ENCODE data around the gene NENF.
A peak's percentile ranks its signal among the peaks of the same experiment; 100 is the strongest.

NENF gene

DNA sequence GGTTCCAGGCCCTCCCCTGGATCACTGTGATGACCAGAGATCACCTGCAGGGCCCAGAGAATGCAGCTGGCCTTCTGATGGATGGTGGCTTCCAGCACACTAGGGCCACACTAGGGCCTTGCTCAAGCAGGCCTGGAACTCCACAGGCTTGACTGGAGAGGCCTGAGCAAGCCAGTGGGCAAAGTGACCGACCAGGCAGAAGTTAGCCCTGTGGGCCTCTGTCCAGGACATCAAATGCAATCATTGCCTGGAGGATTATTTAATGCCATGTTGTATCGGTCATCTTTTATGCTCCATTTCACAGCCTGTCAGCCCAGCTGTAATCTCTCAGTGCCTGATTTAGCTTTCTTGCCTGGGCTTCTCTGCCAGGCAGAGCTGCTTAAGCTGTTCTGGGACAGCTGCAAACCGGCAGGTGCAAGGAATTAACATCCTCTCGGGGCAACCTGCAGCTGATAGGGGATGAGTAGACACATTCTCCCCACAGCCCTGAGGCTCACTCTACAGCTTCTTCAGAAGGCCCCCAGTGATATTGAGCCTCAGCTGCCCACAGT is 17.7 kb downstream of the NENF start:
- TF ChIP-seq, protein P1, sequence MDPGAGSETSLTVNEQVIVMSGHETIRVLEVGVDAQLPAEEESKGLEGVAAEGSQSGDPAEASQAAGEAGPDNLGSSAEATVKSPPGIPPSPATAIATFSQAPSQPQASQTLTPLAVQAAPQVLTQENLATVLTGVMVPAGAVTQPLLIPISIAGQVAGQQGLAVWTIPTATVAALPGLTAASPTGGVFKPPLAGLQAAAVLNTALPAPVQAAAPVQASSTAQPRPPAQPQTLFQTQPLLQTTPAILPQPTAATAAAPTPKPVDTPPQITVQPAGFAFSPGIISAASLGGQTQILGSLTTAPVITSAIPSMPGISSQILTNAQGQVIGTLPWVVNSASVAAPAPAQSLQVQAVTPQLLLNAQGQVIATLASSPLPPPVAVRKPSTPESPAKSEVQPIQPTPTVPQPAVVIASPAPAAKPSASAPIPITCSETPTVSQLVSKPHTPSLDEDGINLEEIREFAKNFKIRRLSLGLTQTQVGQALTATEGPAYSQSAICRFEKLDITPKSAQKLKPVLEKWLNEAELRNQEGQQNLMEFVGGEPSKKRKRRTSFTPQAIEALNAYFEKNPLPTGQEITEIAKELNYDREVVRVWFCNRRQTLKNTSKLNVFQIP (CRISPR knock-in tag; IDR thresholded peaks at IDR 0.05; ENCODE audit: borderline replicate concordance, low read depth) = no peak
- TF ChIP-seq, protein P2, sequence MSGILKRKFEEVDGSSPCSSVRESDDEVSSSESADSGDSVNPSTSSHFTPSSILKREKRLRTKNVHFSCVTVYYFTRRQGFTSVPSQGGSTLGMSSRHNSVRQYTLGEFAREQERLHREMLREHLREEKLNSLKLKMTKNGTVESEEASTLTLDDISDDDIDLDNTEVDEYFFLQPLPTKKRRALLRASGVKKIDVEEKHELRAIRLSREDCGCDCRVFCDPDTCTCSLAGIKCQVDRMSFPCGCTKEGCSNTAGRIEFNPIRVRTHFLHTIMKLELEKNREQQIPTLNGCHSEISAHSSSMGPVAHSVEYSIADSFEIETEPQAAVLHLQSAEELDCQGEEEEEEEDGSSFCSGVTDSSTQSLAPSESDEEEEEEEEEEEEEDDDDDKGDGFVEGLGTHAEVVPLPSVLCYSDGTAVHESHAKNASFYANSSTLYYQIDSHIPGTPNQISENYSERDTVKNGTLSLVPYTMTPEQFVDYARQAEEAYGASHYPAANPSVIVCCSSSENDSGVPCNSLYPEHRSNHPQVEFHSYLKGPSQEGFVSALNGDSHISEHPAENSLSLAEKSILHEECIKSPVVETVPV (CRISPR knock-in tag; IDR thresholded peaks at IDR 0.05) = no peak
- TF ChIP-seq, protein P3, sequence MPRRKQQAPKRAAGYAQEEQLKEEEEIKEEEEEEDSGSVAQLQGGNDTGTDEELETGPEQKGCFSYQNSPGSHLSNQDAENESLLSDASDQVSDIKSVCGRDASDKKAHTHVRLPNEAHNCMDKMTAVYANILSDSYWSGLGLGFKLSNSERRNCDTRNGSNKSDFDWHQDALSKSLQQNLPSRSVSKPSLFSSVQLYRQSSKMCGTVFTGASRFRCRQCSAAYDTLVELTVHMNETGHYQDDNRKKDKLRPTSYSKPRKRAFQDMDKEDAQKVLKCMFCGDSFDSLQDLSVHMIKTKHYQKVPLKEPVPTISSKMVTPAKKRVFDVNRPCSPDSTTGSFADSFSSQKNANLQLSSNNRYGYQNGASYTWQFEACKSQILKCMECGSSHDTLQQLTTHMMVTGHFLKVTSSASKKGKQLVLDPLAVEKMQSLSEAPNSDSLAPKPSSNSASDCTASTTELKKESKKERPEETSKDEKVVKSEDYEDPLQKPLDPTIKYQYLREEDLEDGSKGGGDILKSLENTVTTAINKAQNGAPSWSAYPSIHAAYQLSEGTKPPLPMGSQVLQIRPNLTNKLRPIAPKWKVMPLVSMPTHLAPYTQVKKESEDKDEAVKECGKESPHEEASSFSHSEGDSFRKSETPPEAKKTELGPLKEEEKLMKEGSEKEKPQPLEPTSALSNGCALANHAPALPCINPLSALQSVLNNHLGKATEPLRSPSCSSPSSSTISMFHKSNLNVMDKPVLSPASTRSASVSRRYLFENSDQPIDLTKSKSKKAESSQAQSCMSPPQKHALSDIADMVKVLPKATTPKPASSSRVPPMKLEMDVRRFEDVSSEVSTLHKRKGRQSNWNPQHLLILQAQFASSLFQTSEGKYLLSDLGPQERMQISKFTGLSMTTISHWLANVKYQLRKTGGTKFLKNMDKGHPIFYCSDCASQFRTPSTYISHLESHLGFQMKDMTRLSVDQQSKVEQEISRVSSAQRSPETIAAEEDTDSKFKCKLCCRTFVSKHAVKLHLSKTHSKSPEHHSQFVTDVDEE (CRISPR knock-in tag; IDR thresholded peaks at IDR 0.05) = 0 out of 2 replicates have a peak, but pooled peaks have one; percentile 67
- TF ChIP-seq ZNF565 (CRISPR knock-in tag; conservative IDR thresholded peaks at IDR 0.05; ENCODE audit: low read depth) = no peak
- ATAC-seq = peak; percentile 38

DNA sequence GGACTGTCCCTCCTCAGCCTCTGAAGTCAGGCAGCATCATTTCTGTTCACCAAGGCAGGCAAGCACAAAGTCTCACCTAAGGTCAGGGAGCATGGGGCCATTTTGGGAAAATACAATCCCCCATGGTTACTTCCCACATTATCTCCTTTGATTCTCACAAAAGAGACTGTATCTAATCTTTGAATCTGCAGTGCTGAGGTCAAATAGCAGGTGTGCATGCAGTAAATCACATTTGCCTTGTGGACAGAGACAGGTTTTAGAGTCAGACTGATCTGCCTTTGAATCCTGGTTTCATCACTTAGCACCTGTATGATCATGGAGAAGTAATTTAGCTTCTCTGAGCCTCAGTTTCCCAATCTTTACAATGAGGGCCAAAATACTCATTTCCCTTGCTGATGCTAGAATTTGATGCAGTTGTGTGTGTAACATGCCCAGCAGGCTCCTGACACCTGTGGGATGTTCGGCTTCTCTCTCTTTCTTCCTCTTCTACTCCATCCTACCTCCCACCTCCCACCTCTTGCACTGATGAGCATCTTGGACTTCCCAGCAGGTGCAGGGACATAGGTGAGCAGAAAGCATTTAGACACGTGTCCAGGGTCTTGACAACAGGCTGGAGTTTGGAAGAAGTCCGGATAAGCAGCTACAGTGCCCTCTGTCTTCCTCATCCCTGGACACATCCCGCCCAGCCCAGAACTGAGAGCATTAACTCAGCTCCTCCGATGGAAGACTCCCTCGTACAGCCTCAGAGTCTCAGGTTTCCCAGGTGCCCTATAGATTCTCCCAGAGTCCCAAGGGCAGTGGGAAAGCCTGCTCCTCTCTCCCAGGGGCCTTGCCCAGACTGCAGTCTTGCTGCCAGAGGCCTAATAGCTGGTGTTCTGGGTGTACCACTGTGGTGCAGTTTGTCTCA is 18.9 kb downstream of the NENF start:
- no peak for TF ChIP-seq GLIS3 (CRISPR knock-in tag; IDR thresholded peaks at IDR 0.05)
- no peak for TF ChIP-seq ZNF70 (CRISPR knock-in tag; IDR thresholded peaks at IDR 0.05)
- TF ChIP-seq OSR1 (CRISPR knock-in tag; IDR thresholded peaks at IDR 0.05) = no peak
- TF ChIP-seq, protein P3 (CRISPR knock-in tag; IDR thresholded peaks at IDR 0.05) = no peak
- TF ChIP-seq RARB (CRISPR knock-in tag; IDR thresholded peaks at IDR 0.05) = no peak
- TF ChIP-seq ZFP30 (CRISPR knock-in tag; IDR thresholded peaks at IDR 0.05) = no peak
- no peak for TF ChIP-seq ZFP3 (CRISPR knock-in tag; IDR thresholded peaks at IDR 0.05)
- TF ChIP-seq PPARA (CRISPR knock-in tag; IDR thresholded peaks at IDR 0.05; ENCODE audit: borderline replicate concordance) = no peak
- no peak for TF ChIP-seq SNAI2 (CRISPR knock-in tag; IDR thresholded peaks at IDR 0.05)
- TF ChIP-seq TOX (CRISPR knock-in tag; IDR thresholded peaks at IDR 0.05; ENCODE audit: borderline replicate concordance) = no peak
- no peak for TF ChIP-seq CSDC2 (CRISPR knock-in tag; IDR thresholded peaks at IDR 0.05)
- TF ChIP-seq ESRRG (CRISPR knock-in tag; IDR thresholded peaks at IDR 0.05) = no peak
- TF ChIP-seq, protein P1 (CRISPR knock-in tag; IDR thresholded peaks at IDR 0.05; ENCODE audit: borderline replicate concordance, low read depth) = no peak
- TF ChIP-seq TCF4 (CRISPR knock-in tag; IDR thresholded peaks at IDR 0.05; ENCODE audit: borderline replicate concordance) = no peak
- no peak for TF ChIP-seq ZNF565 (CRISPR knock-in tag; conservative IDR thresholded peaks at IDR 0.05; ENCODE audit: low read depth)
- TF ChIP-seq, protein P2 (CRISPR knock-in tag; IDR thresholded peaks at IDR 0.05) = no peak
- no peak for ATAC-seq
